NB4 (cell line): Measurements from ENCODE around the gene ABHD11.

ENCODE experiments used
- CTCF ChIP-seq: IDR thresholded peaks from one replicate; pipeline ENCODE4 v1.5.1; 2012; ENCODE audit warnings: low read depth, low read length
- MYC ChIP-seq: IDR thresholded peaks from 2 replicates; pipeline ENCODE4 v1.6.1; 2011; ENCODE audit warnings: low read depth, low read length
- POLR2A ChIP-seq: IDR thresholded peaks from 2 replicates; pipeline ENCODE4 v1.6.1; 2011; ENCODE audit warnings: mild to moderate bottlenecking; ENCODE audit not compliant: insufficient read length; ENCODE audit errors: extremely low read depth

GRCh38 chr7:73730485-73730884 lies 8.1 kb downstream of the ABHD11 start:
- no peak for TF ChIP-seq CTCF
- no peak for TF ChIP-seq POLR2A
- TF ChIP-seq MYC: no peak
